RWPE2 (cell line): ENCODE data around the gene MPZL1.

Experiments
- ATAC-seq: fragments of 200-7000 bp; cut with Tn5 transposase; 3 replicates; pipeline ENCODE4 v1.9.1; 2021; ENCODE audit warnings: low read depth
- DNase-seq: peaks from one replicate; pipeline ENCODE4 v3.0.0-alpha.2; 2020; ENCODE audit warnings: low spot score
- H3K27ac ChIP-seq: fragments of 450-650 bp; 2 replicates; pipeline ENCODE4 v1.5.1; 2017; ENCODE audit warnings: mild to moderate bottlenecking; ENCODE audit not compliant: poor library complexity, severe bottlenecking
- H3K27me3 ChIP-seq: fragments of 250-450 bp; sonication (Bioruptor Pico); 2 replicates; pipeline ENCODE4 v1.5.1; 2021; ENCODE audit warnings: mild to moderate bottlenecking, moderate library complexity; ENCODE audit not compliant: insufficient read depth, poor library complexity, severe bottlenecking
- H3K36me3 ChIP-seq: fragments of 250-450 bp; sonication (Bioruptor Pico); 2 replicates; pipeline ENCODE4 v1.5.1; 2020; ENCODE audit warnings: low read depth, mild to moderate bottlenecking, moderate library complexity
- H3K4me1 ChIP-seq: fragments of 250-450 bp; sonication (Bioruptor Pico); 2 replicates; pipeline ENCODE4 v1.5.1; 2021; ENCODE audit warnings: mild to moderate bottlenecking, moderate library complexity; ENCODE audit not compliant: insufficient read depth, poor library complexity, severe bottlenecking
- H3K4me3 ChIP-seq: fragments of 250-450 bp; sonication (Bioruptor Pico); 2 replicates; pipeline ENCODE4 v1.5.1; 2021; ENCODE audit warnings: mild to moderate bottlenecking, moderate library complexity; ENCODE audit not compliant: severe bottlenecking
- H3K9me3 ChIP-seq: fragments of 250-450 bp; sonication (Bioruptor Pico); 2 replicates; pipeline ENCODE4 v1.5.1; 2021; ENCODE audit warnings: mild to moderate bottlenecking, moderate library complexity; ENCODE audit not compliant: severe bottlenecking
- TF ChIP-seq, protein P1 (sequence below): fragments of 450-650 bp; IDR thresholded peaks from one replicate; pipeline ENCODE4 v1.5.1; 2017; ENCODE audit warnings: mild to moderate bottlenecking, moderate library complexity; ENCODE audit not compliant: poor library complexity, severe bottlenecking

Gene MPZL1

DNA sequence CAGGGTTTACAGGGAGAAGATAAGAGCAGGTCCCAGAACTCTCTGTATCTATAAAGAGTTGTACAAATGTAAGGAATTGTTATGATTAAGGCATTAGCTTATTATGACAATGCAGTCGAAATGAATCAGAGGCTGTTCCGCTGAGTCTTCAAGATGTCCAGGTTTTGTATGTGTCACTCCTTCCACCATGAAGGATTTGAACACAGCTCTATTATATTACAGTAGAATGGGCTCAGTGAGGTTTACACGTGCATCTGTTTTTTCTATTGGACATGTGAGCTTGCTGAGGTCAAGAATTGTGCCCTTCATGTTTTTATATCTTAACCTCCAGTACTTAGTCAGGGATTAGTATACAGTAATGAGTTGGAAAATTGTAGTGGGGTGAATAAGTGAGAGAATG is 86.3 kb downstream of the MPZL1 start:
- DNase-seq, result no peak

DNA sequence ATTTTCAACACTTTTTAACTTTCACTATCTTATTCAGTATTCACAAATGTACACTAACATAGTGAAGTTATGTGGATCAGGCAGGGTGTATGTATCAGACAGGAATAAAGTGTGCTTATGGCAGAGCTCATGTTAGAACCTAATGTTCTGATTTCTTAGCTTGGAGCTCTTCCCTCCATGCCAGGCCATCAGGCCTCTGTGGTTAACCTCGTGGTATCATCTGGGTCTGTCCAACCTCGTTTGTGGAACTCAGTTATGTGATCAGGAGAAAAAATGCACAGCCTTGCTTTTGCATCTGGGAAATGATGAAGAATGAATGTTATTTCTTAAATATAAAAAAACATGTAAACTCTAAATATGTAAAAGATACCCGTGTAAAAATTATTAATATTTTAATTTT is 86.9 kb downstream of the MPZL1 start:
- Histone ChIP-seq H3K4me1 (no peaks in the 10 kb centered on the region), H3K27me3 (no peaks in the 10 kb centered on the region), H3K9me3 (peaks cover 2% of the 10 kb centered on the region), H3K36me3 (no peaks in the 10 kb centered on the region), H3K4me3 (no peak overlapping the region), H3K27ac (no peak overlapping the region)
- no peak for ATAC-seq
- no peak for DNase-seq
- TF ChIP-seq, protein P1, sequence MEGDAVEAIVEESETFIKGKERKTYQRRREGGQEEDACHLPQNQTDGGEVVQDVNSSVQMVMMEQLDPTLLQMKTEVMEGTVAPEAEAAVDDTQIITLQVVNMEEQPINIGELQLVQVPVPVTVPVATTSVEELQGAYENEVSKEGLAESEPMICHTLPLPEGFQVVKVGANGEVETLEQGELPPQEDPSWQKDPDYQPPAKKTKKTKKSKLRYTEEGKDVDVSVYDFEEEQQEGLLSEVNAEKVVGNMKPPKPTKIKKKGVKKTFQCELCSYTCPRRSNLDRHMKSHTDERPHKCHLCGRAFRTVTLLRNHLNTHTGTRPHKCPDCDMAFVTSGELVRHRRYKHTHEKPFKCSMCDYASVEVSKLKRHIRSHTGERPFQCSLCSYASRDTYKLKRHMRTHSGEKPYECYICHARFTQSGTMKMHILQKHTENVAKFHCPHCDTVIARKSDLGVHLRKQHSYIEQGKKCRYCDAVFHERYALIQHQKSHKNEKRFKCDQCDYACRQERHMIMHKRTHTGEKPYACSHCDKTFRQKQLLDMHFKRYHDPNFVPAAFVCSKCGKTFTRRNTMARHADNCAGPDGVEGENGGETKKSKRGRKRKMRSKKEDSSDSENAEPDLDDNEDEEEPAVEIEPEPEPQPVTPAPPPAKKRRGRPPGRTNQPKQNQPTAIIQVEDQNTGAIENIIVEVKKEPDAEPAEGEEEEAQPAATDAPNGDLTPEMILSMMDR, result no peak

More for the DNA sequence above, 86.3 kb downstream of the MPZL1 start:
- Histone ChIP-seq H3K4me3 (no peak overlapping the region), H3K36me3 (no peaks in the 10 kb centered on the region), H3K9me3 (no peaks in the 10 kb centered on the region), H3K4me1 (no peaks in the 10 kb centered on the region), H3K27ac (no peak overlapping the region), H3K27me3 (no peaks in the 10 kb centered on the region)
- no peak for ATAC-seq
- TF ChIP-seq, protein P1, result no peak

DNA sequence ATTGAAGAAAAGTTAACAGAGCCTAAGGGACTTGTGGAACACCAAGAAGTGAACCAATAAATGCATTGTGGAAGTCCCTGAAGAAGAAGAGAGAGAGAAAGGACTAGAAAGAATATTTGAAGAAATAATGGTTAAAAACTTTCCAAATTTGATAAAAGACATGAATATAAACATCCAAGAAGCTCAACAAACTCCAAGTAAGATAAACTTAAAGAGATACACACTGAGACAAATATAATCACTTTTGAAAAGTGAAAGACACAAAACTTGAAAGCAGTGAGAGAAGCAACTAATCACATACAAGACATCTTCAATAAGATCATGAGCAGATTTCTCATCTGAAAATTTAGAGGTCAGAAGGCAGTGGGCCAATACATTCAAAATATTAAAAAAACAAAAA is 91.2 kb downstream of the MPZL1 start:
- ATAC-seq, result no peak
- TF ChIP-seq, protein P1, result no peak

DNA sequence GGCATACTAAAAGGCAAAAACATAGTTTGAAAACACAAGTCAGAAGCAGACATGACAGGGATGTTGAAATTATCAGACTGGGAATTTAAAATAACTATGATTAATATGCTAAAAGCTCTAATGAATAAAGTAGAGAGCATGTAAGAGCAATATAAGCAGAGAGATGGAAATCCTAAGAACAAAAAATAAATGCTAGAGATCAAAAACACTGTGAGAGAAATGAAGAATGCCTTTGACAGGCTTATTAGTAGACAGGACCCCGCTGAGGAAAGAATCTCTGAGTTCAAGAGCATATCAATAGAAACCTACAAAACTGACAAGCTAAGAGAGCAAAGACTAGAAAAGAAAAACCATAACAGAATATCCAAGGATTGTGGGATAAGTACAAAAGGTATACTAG is 93.9 kb downstream of the MPZL1 start:
- Histone ChIP-seq H3K4me3 (no peak overlapping the region), H3K27ac (no peak overlapping the region), H3K36me3 (no peaks in the 10 kb centered on the region), H3K27me3 (no peaks in the 10 kb centered on the region), H3K9me3 (peaks cover 4% of the 10 kb centered on the region), H3K4me1 (peaks cover 10% of the 10 kb centered on the region)
- no peak for DNase-seq
- TF ChIP-seq, protein P1, result no peak
- no peak for ATAC-seq

More for the DNA sequence above, 91.2 kb downstream of the MPZL1 start:
- Histone ChIP-seq H3K27me3 (no peaks in the 10 kb centered on the region), H3K36me3 (no peaks in the 10 kb centered on the region), H3K4me3 (no peak overlapping the region), H3K27ac (no peak overlapping the region), H3K4me1 (no peaks in the 10 kb centered on the region), H3K9me3 (peaks cover 4% of the 10 kb centered on the region)
- no peak for DNase-seq

DNA sequence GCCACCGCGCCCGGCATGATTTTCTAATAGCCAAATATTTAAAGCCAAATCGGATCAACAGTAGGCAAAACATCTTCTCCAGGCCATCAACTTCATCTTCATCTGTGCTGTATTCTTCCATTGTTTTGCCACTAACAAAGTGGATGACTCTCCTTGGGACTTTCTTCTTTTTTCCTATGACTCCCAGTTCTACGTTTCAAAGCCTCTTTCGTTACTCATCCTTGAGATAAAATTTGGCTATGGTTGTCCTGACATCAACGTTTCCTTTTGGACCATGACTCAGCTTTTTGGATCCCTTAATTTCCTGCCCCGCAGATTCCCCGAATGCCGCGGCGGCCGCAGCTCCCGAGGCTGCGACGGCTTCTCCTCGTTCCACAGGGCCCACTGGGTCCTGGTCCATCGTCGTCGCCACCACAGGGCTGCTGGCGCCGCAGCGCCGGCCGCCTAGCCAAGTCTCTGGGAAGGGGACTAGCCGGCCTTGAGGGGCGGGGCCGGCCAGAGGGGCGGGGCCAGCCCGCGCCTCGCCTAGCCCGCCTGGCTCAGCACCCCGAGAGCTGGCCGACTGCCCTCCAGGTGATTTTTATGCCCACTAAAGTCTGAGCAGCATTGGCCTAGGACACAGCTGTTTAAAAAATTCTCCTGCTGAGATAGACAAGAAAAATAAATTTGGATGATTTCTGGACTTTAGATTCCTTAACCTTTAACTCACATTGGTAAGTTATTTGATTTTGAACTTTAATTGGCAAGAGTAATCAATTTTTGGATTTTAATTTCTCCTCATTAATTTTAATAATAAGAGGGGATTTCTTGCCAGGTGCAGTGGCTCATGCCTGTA is 98.3 kb downstream of the MPZL1 start:
- DNase-seq (peak; percentile 72), ATAC-seq (peak; percentile 90)
- Histone ChIP-seq H3K4me3 (peak overlapping the region; percentile 32), H3K4me1 (peaks cover 20% of the 10 kb centered on the region), H3K27me3 (no peaks in the 10 kb centered on the region), H3K36me3 (no peaks in the 10 kb centered on the region), H3K9me3 (no peaks in the 10 kb centered on the region), H3K27ac (peak overlapping the region; percentile 76)
- TF ChIP-seq, protein P1, result no peak
